ENCODE measurements around the gene CCN2.

DNA sequence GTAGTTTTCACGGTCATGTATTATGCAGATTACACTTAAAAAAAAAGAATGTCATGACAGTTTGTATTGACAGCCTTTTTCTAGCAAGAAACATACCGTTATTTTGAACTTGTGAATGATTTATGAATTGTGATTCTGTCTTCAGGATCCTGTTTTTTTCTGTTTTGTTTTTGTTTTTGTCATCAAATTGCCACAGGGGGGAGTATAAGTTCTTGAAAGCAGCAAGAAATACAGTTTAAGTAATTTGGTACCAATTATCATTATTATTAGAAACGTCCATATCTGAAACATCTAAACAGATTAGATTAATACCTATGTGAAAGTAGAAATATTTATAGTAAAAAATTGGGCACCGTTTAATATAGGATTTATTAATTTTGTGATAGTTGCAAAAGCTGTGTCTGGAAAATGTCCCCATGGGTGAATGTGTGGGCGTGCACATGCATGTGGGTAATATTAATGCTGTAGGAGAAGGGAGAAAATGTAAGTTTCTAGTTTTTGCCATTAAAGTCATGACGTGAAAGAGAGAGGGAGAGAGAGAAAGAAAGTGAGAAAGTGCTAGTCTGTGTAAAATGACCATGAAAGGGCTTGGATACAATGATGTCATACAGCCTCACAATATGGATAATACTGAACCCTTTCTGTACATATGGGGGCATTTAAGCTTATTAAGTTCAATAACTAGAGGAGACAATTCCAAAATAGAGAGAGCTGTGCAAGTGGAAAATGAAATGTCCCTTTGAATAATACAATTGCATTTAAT is 9.4 kb upstream of the CCN2 start:
- TF ChIP-seq, protein P1, sequence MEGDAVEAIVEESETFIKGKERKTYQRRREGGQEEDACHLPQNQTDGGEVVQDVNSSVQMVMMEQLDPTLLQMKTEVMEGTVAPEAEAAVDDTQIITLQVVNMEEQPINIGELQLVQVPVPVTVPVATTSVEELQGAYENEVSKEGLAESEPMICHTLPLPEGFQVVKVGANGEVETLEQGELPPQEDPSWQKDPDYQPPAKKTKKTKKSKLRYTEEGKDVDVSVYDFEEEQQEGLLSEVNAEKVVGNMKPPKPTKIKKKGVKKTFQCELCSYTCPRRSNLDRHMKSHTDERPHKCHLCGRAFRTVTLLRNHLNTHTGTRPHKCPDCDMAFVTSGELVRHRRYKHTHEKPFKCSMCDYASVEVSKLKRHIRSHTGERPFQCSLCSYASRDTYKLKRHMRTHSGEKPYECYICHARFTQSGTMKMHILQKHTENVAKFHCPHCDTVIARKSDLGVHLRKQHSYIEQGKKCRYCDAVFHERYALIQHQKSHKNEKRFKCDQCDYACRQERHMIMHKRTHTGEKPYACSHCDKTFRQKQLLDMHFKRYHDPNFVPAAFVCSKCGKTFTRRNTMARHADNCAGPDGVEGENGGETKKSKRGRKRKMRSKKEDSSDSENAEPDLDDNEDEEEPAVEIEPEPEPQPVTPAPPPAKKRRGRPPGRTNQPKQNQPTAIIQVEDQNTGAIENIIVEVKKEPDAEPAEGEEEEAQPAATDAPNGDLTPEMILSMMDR (IDR thresholded peaks at IDR 0.05; ENCODE audit: poor library complexity) = peak; percentile 36
- TF ChIP-seq EZH2 (IDR thresholded peaks at IDR 0.05; ENCODE audit: borderline replicate concordance) = no peak

Data from hepatocyte (in vitro differentiated cells).